NOMO-1 treated with DMSO at 0.1 percent for 48 hours (cell line): Measurements from ENCODE around the gene NMNAT3.
A peak's percentile ranks its signal among the peaks of the same experiment; 100 is the strongest.
"Not testable (repeated sequence)": the region's sequence is repeated elsewhere in the genome, so short reads cannot be mapped to it uniquely, and the experiment has no call there.

Source experiments
- DNase-seq: peaks from one replicate; lab custom pipeline; 2025; ENCODE audit not compliant: unreplicated experiment; lab: John Stamatoyannopoulos, UW

The NMNAT3 gene

GRCh38 chr3:139586420-139587017, 91.3 kb downstream of the NMNAT3 start:
- no peak for DNase-seq

GRCh38 chr3:139585820-139586219, 92.0 kb downstream of the NMNAT3 start:
- DNase-seq, result no peak

- not testable (repeated sequence) for DNase-seq
These were observed 94.1 kb downstream of the NMNAT3 start for GRCh38 chr3:139583651-139584050.

GRCh38 chr3:139578783-139579182, 99.0 kb downstream of the NMNAT3 start:
- no peak for DNase-seq

GRCh38 chr3:139577909-139578308, 99.9 kb downstream of the NMNAT3 start:
- DNase-seq, result no peak

DNA sequence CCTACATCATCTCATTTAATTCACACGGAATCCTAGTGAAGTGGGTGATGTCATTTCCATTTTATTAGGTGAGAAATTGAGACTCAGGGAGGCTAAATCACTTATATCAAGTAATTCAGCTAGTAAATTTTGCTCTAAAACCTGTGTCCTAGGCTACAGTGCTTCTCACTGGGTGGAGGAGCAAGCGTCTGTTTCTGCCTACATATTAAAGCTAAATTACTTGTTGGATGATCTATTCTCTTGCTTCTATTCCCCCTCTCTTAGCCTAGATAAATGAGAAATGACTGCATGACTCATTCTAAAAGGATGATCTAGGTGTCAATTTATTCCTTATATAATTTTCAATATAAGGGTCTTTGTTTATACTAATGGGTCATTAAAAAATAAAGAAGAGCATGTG, 100.4 kb downstream of the NMNAT3 start:
- DNase-seq, result no peak

DNA sequence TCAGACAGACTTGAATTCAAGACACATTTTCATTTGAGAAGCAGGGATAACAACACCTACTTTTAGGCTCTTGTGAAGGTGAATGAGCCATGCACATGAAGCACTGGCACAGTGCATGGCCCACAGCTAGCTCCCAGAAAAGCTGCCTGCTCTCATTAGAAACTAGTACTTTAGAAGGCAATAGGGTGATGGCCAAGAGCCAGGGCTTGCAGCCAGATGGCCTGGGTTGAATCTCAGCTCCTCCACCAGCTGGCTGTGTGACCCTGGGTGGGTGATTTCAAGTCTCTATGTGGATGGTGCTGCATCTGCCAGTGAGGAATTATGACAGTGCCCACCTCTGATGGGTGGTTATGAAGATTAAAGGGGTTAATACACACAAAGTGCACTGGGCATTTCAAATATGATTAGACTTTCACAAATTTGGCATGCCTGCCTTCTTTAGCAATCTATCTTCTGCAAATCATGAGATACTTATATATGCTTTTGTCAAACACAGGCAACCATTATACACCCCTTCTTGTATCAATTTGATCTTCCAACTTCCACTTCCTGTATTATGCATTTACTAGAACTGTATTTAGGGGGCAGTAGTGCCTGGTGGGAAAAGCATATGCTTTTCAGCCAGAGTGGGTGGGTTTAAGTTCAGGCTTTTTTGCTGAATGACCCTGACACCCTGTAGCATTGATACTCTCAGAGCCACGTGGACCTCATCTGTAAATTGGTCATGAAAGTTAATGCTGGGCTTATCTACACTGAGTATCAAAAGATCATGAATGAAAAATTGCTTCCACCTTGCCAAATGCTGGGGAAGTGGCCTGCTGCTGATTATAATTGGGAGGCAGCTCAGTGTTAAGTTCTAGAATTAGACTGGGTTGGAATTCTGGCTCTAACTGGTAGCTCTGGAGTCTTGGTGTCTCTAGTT, 103.5 kb downstream of the NMNAT3 start:
- DNase-seq, result peak; percentile 22

DNA sequence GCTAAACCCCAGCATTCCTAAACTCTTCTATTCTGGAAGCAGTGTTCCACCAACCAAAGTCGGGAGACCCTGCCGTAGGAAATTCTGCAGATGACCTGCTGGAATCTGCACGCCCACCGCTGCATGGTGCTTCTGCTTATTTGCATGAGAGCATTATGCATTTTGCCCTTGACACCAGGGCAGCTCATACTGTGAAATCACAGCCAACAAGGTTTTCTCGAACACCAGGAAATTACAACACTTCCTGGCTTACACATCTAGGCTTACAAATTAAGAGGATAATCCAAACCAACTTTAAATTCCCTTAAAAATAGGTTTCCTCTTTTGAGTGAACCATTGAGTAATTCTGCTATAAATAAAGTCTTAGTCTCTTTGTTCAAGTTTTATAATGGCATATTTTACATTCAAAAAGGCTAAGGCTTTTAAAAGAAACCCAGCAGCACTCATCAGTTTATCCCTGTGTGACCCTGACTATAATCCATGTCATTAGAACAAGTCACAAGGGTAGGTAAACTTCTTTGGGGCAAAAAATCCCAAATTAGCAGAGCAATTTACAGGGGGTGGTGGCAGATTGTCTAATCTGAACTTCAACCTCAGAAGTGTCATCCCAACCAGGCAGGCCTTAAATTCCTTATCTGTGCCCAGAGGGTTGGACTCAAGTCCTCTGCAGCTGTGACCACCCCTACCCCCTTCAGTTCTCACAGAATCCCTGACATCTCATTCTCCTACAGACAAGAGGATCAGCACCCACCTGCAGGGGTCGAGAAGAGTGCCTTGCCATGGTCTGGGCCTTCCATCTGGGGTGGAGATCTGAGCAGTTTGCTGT, 104.7 kb downstream of the NMNAT3 start:
- peak; percentile 96 for DNase-seq

GRCh38 chr3:139571711-139572110, 106.1 kb downstream of the NMNAT3 start:
- DNase-seq, result no peak

DNA sequence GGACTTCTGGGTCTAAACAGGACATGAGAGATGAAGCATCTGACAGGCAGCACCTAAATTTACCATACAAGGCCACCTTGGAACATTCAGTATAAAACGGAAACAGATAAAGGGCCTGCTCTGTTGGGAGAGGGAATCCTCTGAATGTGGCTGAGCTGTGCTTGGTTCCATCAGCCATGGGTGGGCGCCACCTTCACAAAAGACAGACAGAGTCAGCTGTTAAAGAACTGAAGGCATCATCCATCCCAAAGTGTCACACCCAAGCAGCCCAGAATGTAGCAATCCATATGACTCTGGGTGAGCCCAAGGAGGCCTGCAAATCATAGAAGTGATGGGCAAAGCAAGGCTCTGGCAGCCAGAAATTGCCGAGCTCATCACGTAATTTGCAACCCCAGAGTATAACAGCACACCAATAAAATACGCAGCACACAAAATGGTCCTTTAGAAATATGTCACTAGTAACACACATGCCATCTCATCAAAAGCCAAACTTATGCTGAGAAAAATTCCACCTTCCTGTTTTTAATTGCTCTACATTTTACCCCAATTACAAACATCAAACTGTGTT, 113.4 kb downstream of the NMNAT3 start:
- DNase-seq, result peak; percentile 41

DNA sequence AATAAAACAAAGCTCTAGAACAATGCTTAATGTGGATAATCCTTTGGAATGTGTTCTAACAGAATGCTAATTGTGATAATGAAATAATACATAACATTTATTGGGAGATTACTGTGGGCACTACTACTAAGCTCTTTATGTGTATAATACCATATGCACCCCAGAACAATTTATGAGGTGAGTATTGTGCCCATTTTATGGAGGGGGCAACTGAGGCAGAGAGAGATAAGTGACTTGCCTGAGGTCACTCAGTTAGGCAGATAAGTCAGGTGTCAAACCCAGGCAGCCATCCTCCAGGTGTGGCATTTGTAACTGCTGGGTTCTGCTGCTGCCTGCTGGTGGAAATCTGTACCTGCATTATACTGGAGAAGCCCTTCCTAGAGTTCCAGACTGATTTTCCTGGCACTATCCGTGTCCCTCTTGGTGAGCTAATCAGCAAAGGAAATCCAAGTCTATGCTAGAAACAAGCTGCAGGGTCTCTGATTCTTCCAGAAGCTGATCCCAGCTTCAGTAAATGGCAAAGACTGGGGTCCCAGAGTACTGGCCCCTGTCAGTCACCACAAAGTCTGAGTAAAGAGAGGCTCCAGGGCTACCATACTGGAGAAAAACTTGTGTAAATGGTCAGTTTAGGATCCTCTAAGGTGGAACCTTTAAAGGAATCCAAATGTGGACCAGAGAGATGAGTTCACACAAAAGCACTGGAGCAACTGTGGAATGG, 115.7 kb downstream of the NMNAT3 start:
- no peak for DNase-seq

GRCh38 chr3:139561255-139561817, 116.4 kb downstream of the NMNAT3 start:
- no peak for DNase-seq

- no peak for DNase-seq
These were observed 117.4 kb downstream of the NMNAT3 start for GRCh38 chr3:139560411-139560810.

DNA sequence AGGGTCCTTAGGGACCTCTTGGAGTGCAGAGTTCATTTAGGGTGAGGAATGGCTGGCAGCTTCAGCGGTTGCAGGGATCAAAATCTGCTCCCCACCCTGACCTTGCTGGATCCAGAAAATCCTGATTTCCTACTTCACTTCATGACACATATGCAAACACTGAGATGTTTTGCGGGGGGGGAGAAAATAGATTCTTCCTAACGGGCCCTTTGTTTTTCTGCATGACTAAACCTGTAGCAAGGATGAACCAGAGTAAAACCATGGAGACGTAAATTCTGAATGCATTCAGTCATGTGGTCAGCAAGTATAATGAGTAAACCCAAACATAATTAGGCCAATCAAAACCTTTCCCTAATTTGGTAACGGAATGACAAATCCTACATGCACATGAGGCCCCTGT, 118.2 kb downstream of the NMNAT3 start:
- DNase-seq, result no peak

- no peak for DNase-seq
These were observed 119.2 kb downstream of the NMNAT3 start for GRCh38 chr3:139558351-139559266.

DNA sequence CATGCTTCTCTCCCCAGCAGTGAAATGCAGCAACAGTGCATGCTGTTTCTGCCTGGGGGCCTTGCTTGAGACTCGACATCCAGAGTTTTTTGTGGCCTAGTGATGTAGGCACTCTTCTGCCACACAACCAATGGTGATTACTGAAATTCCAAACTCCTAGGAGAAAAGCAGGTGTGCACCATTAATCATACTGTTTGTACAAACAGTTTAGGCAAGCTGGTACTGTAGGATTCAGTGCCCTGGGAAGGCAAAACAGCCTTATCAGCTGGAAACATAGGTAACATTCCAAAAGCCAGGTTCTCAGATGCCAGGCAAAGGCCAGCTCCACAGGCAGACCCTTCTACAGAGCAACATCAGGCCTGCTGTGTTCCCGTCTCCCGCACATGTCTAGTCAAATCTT, 120.7 kb downstream of the NMNAT3 start:
- DNase-seq, result no peak

DNA sequence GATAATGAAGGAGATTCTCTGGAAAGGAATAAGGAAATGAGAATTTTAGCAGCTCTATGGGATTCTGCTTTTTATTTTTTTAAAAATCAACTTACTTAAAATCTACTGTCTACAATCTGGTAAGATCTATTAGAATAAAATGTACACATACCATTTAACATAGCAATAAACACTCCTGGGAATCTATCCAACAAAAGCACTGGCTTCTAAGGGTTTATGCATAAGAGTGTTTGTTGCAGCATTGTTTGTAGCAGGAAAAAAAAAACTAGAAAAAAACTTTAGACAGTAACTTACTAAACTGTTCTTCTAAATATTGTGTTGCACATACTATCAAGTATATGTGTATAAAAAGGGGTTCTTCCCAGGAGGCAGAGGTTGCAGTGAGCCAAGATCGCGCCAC, 122.5 kb downstream of the NMNAT3 start:
- no peak for DNase-seq

DNA sequence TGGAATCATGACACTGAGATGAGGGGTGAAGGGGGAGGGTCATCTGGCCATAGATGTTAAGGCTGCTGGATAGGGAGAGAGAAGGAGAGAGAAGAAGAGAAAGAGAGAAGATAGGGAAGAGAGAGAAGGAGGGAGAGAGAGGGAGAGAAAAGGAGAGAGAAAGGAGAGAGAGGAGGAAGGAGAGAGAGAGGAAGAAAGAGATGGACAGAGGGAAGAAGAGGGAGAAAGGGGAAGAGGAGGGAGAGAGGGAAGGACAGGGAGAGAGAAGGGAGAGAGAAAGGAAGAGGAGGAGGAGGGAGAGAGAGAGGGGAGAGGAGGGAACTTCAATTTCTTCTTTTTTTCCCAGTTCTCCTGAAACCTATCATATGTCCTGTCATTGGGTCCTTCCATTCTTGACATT, 123.1 kb downstream of the NMNAT3 start:
- no peak for DNase-seq

GRCh38 chr3:139552632-139553365, 125.0 kb downstream of the NMNAT3 start:
- no peak for DNase-seq
